HG02642 (cell line): ENCODE data around the gene DUSP28.
"Not testable (repeated sequence)": the region's sequence is repeated elsewhere in the genome, so short reads cannot be mapped to it uniquely, and the experiment has no call there.

Source experiments
- ATAC-seq: cut with Tn5 transposase; IDR thresholded peaks from one replicate; pipeline ENCODE4 v1.9.1; 2021; ENCODE audit warnings: mild to moderate bottlenecking; ENCODE audit not compliant: unreplicated experiment, poor library complexity

The DUSP28 gene

DNA sequence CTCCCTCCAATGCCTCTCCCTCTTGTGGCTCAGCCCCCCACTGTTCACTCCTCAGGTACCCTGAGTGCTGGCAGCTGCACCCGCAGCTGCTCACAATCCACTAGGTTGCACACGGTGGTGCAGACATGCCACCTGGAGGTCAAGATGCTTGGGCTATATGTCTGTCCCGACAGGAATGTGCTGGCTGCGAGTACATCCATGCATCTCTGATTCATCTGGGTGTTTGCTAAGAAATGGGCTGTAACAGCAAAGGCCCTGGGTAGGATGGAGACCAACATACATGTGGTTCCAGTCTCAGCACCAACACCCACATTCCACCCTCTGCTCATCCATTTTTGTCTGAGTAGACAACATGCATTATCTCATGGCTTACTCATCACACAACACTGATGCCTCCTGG lies 33.6 kb upstream of the DUSP28 start:
- no peak for ATAC-seq

- no peak for ATAC-seq
Observed at GRCh38 chr2:240527153-240527750, 32.9 kb upstream of the DUSP28 start.

GRCh38 chr2:240528406-240529040 lies 31.6 kb upstream of the DUSP28 start:
- ATAC-seq: no peak

DNA sequence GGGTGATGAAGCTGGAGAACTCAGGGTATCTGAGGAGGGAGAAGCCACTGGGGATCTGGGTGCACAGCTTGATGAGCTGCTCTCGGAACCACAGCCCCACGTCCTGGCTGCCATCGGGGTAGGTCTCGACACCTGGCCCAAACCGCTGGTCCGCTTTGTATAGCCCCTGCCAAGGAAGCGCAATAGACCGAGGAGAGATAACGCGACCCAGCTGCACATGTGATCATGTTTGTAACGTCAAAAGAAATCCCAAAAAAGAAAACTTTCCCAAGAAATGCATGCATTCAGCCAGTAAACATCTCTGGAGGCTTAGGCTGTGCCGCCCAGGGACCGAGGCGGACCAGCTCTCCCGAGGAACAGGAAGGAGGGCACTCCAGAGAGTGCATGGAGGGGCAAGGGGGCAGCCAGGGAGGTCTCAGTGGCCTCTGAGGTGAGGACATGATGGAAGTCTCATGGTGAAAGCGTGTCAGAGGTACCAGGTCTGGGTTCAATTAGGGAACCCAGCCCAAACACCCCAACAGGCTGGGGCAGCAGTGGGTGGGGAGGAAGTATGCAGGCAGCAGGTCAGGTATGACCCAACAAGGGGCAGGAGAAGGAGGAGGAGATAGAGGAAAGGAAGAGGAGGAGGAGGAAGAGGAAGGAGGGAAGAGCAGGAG lies 30.7 kb upstream of the DUSP28 start:
- no peak for ATAC-seq

DNA sequence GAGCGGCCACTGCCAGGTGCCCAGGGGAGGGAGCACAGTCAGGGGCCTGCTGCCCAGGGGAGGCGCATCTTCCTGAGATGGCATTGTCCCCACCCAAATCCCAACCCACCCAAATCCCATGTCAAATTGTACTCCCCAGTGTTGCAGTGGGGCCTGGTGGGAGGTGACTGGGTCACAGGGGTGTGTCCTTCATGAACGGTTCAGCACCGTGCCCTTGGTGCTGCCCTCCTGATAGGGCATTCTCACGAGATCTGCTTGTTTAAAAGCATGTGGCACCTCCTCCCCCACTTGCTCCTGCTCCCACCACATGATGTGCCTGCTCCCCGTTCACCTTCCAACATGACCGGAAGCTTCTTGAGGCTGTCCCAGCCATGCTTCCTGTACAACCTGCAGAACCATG lies 30.0 kb upstream of the DUSP28 start:
- ATAC-seq: no peak

- no peak for ATAC-seq
Observed at GRCh38 chr2:240531038-240531437, 29.1 kb upstream of the DUSP28 start.

- no peak for ATAC-seq
Observed at GRCh38 chr2:240532031-240532775, 28.0 kb upstream of the DUSP28 start.

DNA sequence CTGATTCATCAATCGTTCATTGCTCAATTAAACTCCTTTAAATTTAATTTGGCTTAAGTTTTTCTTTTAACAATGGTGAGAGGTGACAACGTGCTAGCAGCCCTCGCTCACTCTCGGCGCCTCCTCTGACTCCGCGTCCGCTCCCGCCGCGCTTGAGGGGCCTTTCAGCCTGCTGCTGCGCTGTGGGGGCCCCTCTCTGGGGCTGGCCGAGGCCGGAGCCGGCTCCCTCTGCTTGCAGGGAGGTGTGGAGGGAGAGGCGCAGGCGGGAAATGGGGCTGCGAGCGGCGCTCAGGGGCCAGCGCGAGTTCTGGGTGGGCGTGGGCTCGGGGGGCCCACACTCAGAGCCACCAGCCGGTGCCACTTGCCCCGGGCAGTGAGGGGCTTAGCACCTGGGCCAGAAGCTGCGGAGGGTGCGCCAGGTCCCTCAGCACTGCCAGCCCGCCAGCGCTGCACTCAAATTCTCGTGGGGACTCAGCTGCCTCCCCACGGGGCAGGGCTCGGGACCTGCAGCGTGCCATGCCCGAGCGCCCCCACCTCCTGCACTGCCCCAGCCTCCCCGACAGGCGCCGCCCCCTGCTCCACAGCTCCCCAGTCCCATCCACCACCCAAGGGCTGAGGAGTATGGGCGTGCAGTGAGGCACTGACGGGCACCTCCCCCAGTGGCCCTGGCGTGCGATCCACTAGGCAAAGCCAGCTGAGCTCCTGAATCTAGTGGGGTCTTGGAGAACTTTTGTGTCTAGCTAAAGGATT lies 22.0 kb upstream of the DUSP28 start:
- no peak for ATAC-seq

GRCh38 chr2:240539101-240539500 lies 21.1 kb upstream of the DUSP28 start:
- ATAC-seq: not testable (repeated sequence)

DNA sequence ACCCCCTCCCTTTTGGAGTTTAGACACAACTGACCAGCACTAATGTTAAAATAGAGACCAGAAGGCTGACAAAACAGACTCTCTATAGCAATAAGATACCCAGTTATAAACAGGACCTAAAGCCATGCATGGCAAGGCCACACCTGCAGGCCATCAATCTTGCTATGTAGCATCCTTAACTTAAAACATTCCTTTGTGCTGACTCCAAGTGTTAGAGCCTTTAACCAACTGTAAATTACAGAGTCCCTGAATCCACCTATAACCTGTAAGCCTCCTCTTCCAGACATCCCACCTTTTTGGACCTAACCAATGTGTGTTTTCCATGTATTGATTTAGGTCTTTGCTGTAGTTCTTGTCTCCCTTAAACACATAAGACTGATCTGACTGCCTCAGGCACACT lies 20.3 kb upstream of the DUSP28 start:
- no peak for ATAC-seq

- no peak for ATAC-seq
Observed at GRCh38 chr2:240551288-240551687, 8.9 kb upstream of the DUSP28 start.

DNA sequence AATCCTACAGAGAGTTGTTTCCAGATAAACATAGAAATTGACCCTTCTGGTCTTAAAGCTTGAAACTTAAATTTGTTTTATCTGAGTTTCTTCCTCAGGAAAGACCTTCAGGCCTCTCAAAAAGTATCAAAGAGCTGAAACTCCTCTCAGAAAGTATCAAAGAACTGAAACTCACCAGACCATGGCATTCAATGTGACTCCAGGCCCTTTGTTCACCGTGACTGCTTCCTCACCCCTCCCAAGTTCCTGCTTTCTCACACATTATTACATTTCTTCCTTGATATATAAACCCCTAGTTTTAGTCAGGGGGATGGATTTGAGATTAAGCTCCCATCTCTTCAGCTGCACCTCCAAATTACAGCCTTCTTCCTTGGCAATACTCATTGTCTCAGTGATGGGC lies 8.3 kb upstream of the DUSP28 start:
- no peak for ATAC-seq

DNA sequence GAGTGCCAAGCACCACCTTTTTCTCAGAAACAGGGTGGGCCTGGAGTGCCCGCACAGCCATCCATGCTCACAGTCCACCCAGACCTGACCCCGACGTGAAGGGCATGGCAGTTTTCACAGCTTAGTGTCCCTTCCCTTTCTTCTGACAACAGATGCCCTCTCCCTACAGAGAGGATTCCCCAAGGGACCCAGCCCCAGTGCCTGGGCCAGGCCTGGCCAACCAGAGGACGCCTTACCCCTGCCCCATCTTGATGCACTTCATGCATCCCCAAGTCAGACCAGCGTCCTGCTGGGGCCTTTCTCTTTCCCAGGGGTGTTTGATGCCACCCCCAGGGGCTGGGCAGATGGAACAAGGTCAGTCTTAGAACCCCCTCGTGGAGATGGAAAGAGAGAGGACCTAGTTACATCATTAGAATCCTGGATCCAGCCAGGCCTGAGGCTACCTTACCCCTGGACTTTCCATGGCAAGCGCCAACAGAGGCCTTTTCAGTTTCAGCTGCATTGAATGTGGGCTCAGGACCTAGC lies 6.1 kb upstream of the DUSP28 start:
- no peak for ATAC-seq

DNA sequence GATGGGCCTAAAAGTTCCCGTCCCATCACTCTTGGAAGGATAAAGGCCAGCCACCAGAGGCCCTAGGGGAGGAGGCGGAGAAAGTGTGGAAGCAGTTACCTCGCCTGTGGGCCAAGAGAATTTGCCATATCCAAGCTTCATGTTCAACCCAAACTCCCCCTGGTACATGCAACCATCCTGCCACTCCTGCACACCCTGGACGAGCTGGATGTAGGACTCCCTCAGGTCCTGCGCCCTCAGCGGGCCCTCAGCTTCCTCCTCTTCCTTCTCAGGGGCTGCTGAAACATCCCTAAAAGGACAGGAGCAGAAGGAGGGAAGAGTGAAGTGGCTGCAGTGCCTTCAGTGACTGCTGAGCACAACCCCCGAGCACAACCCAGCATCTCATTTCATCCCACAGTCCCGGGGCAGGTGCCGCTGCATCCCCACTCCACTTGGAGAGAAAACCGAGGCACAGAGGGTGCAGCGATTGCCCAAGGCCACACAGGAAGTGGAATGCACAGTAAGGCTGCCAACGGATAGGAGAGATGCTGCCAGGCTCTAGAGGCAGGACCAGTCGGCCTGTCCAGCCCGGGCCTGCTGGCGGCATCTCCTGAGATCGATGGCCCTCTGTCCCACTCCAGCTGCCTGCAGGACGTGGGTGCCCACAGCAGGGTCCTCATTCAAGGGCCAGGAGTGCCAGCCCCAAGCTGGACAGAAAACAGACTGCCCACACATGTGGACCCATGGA lies 5.2 kb upstream of the DUSP28 start:
- ATAC-seq: no peak

GRCh38 chr2:240555541-240556250 lies 4.5 kb upstream of the DUSP28 start:
- ATAC-seq: no peak

- ATAC-seq: no peak
Observed at GRCh38 chr2:240556553-240557100, 3.5 kb upstream of the DUSP28 start.

GRCh38 chr2:240557101-240557751 lies 2.9 kb upstream of the DUSP28 start:
- no peak for ATAC-seq

DNA sequence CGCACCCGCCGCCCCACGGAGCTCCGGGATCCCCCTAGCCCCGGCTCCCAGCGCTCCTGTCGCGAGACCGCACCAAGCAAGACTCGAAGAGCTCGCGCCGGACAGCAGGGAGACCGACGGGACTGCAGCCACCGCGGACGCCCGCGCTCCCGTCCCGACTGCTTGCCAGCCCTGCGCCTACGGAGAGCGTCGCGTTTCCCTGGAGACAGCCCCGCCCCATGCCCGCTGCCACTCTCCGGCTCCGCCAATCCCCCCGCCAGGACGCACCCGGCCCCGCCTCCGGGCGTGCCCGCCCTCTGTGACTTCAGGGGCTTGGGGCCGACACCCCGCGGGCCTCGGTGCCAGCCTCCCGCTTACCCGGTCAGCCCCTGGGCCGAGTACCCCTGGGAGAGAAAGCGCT lies 2.3 kb upstream of the DUSP28 start, which contains the start of gene ANKMY1:
ANKMY1 (minus strand) TSS at position 181 of the 400 bp plus-strand sequence. CDS start 653 bp downstream, outside the sequence.
- ATAC-seq: no peak
